ENCODE data around the gene PRSS33. TPM values are rescaled to one million over a fixed set of nuclear protein-coding genes. Genes with fewer than 3 reads are reported as not detected.

Gene PRSS33
- polyA plus RNA-seq, 1 of the 3 experiments (the other 2 are of a cell fraction), result not detected

DNA sequence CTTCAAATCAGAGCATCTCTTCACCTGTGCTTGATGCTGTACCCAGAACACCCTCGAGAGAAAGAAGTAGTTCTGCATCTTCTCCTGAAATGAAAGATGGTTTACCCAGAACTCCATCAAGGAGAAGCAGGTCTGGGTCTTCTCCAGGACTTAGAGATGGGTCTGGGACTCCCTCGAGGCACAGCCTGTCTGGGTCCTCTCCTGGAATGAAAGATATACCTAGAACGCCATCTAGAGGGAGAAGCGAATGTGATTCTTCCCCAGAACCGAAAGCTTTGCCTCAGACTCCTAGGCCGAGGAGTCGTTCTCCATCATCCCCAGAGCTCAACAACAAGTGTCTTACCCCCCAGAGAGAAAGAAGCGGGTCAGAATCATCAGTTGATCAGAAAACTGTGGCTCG, 22.6 kb downstream of the PRSS33 start:
- Histone ChIP-seq H3K27me3 (ENCODE audit: insufficient read depth) (no peaks in the 10 kb centered on the region), H3K9me2 (no peaks in the 10 kb centered on the region), H3F3A (replicated peaks; ENCODE audit: insufficient read depth) (peaks cover 16% of the 10 kb centered on the region), H3K79me2 (ENCODE audit: insufficient read depth) (peaks cover 93% of the 10 kb centered on the region), H3K9me3 (no peaks in the 10 kb centered on the region), H4K20me1 (ENCODE audit: insufficient read depth) (peaks cover 81% of the 10 kb centered on the region), H3K4me3 (ENCODE audit: low read depth in 2 of 2, low read length in 1 of 2) (no peak overlapping the region), H3K4me2 (no peak overlapping the region), H3K9ac (no peak overlapping the region), H3K27ac (ENCODE audit: low read depth in 2 of 2, low read length in 1 of 2) (no peak overlapping the region), H3K4me1 (ENCODE audit: control insufficient read depth in 1 of 2, insufficient read depth in 2 of 2, low read depth in 1 of 2, low read length in 1 of 2) (no peaks in the 10 kb centered on the region), H2AFZ (ENCODE audit: low read depth) (no peak overlapping the region), H3K36me3 (replicated peaks in 1 of 2; ENCODE audit: control insufficient read depth in 1 of 2, insufficient read depth in 2 of 2, low read length in 1 of 2) (peaks cover 83 to 99% of the 10 kb centered on the region in 2 experiments)
- no peak for DNase-seq
- TF ChIP-seq NFIC (IDR thresholded peaks at IDR 0.05; ENCODE audit: borderline replicate concordance) (no peak), MEF2A (IDR thresholded peaks at IDR 0.05; ENCODE audit: borderline replicate concordance, low read depth) (no peak)
- TF ChIP-seq, protein P1, sequence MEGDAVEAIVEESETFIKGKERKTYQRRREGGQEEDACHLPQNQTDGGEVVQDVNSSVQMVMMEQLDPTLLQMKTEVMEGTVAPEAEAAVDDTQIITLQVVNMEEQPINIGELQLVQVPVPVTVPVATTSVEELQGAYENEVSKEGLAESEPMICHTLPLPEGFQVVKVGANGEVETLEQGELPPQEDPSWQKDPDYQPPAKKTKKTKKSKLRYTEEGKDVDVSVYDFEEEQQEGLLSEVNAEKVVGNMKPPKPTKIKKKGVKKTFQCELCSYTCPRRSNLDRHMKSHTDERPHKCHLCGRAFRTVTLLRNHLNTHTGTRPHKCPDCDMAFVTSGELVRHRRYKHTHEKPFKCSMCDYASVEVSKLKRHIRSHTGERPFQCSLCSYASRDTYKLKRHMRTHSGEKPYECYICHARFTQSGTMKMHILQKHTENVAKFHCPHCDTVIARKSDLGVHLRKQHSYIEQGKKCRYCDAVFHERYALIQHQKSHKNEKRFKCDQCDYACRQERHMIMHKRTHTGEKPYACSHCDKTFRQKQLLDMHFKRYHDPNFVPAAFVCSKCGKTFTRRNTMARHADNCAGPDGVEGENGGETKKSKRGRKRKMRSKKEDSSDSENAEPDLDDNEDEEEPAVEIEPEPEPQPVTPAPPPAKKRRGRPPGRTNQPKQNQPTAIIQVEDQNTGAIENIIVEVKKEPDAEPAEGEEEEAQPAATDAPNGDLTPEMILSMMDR (IDR thresholded peaks at IDR 0.05), result peak; percentile 14; the same call in 1 of the 2 replicates
- POLR2A ChIA-PET, result no interaction called here
- 80% methylated on average over 1 of the region's 9 CpGs for WGBS (ENCODE audit: low lambda C conversion rate)
- CTCF ChIA-PET, result interaction anchor here (1.5 kb wide), 1 partner anchor 104 kb away, joined by 5 read pairs; no protein-coding TSS in a partner anchor

- DNase-seq, result no peak
- WGBS (ENCODE audit: low lambda C conversion rate), result 96% methylated on average over 5 of the region's 6 CpGs
- Histone ChIP-seq H2AFZ (ENCODE audit: low read depth) (no peak overlapping the region), H3K4me2 (no peak overlapping the region), H3K79me2 (ENCODE audit: insufficient read depth) (peaks cover 98% of the 10 kb centered on the region), H3K27me3 (ENCODE audit: insufficient read depth) (no peaks in the 10 kb centered on the region), H3K9me3 (no peaks in the 10 kb centered on the region), H3K27ac (ENCODE audit: low read depth in 2 of 2, low read length in 1 of 2) (no peak overlapping the region), H3F3A (replicated peaks; ENCODE audit: insufficient read depth) (peaks cover 16% of the 10 kb centered on the region), H3K4me1 (ENCODE audit: control insufficient read depth in 1 of 2, insufficient read depth in 2 of 2, low read depth in 1 of 2, low read length in 1 of 2) (no peaks in the 10 kb centered on the region), H4K20me1 (ENCODE audit: insufficient read depth) (peaks cover 84% of the 10 kb centered on the region), H3K36me3 (replicated peaks in 1 of 2; ENCODE audit: control insufficient read depth in 1 of 2, insufficient read depth in 2 of 2, low read length in 1 of 2) (peaks cover 84 to 99% of the 10 kb centered on the region in 2 experiments), H3K4me3 (ENCODE audit: low read depth in 2 of 2, low read length in 1 of 2) (no peak overlapping the region), H3K9ac (no peak overlapping the region), H3K9me2 (no peaks in the 10 kb centered on the region)
- CTCF ChIA-PET, result interaction anchor here (1.6 kb wide), 1 partner anchor 12 kb away, joined by 4 read pairs; no protein-coding TSS in a partner anchor
- POLR2A ChIA-PET, result no interaction called here
- TF ChIP-seq MXI1 (IDR thresholded peaks at IDR 0.05; ENCODE audit: low read depth, low read length) (no peak), RFX5 (IDR thresholded peaks at IDR 0.05; ENCODE audit: low read length) (no peak)
Measured at GRCh38 chr16:2763173-2763572, 24.2 kb downstream of the PRSS33 start.

- H3K9ac ChIP-seq, result no peak overlapping the region
- over 99% methylated on average over 13 of the region's 13 CpGs for WGBS (ENCODE audit: low lambda C conversion rate)
- H3F3A ChIP-seq (replicated peaks; ENCODE audit: insufficient read depth), result peaks cover 16% of the 10 kb centered on the region
- no peaks in the 10 kb centered on the region for H3K9me2 ChIP-seq
- CTCF ChIA-PET, result interaction anchor here (0.7 to 1.6 kb wide), 2 partner anchors 11 to 12 kb away, joined by 3 to 4 read pairs; no protein-coding TSS in a partner anchor
- H3K4me2 ChIP-seq, result no peak overlapping the region
- no peak overlapping the region for H3K27ac ChIP-seq (ENCODE audit: low read depth in 2 of 2, low read length in 1 of 2)
- H3K4me1 ChIP-seq (ENCODE audit: control insufficient read depth in 1 of 2, insufficient read depth in 2 of 2, low read depth in 1 of 2, low read length in 1 of 2), result no peaks in the 10 kb centered on the region
- H3K27me3 ChIP-seq (ENCODE audit: insufficient read depth), result no peaks in the 10 kb centered on the region
- DNase-seq, result no peak
- POLR2A ChIA-PET, result no interaction called here
- no peaks in the 10 kb centered on the region for H3K9me3 ChIP-seq
- H2AFZ ChIP-seq (ENCODE audit: low read depth), result no peak overlapping the region
- peaks cover 84 to 99% of the 10 kb centered on the region in 2 experiments for H3K36me3 ChIP-seq (replicated peaks in 1 of 2; ENCODE audit: control insufficient read depth in 1 of 2, insufficient read depth in 2 of 2, low read length in 1 of 2)
- H4K20me1 ChIP-seq (ENCODE audit: insufficient read depth), result peaks cover 84% of the 10 kb centered on the region
- peaks cover 98% of the 10 kb centered on the region for H3K79me2 ChIP-seq (ENCODE audit: insufficient read depth)
- H3K4me3 ChIP-seq (ENCODE audit: low read depth in 2 of 2, low read length in 1 of 2), result no peak overlapping the region
- TF ChIP-seq, protein P2, sequence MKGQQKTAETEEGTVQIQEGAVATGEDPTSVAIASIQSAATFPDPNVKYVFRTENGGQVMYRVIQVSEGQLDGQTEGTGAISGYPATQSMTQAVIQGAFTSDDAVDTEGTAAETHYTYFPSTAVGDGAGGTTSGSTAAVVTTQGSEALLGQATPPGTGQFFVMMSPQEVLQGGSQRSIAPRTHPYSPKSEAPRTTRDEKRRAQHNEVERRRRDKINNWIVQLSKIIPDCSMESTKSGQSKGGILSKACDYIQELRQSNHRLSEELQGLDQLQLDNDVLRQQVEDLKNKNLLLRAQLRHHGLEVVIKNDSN (IDR thresholded peaks at IDR 0.05; ENCODE audit: borderline replicate concordance, low read depth), result no peak
- no peak for TF ChIP-seq JUND (IDR thresholded peaks at IDR 0.05)
- TF ChIP-seq RFX5 (IDR thresholded peaks at IDR 0.05; ENCODE audit: low read length), result no peak
- TF ChIP-seq, protein P1 (IDR thresholded peaks at IDR 0.05), result no peak
- no peak for TF ChIP-seq REST (IDR thresholded peaks at IDR 0.05; ENCODE audit: low read depth, low read length)
- TF ChIP-seq, protein P3, sequence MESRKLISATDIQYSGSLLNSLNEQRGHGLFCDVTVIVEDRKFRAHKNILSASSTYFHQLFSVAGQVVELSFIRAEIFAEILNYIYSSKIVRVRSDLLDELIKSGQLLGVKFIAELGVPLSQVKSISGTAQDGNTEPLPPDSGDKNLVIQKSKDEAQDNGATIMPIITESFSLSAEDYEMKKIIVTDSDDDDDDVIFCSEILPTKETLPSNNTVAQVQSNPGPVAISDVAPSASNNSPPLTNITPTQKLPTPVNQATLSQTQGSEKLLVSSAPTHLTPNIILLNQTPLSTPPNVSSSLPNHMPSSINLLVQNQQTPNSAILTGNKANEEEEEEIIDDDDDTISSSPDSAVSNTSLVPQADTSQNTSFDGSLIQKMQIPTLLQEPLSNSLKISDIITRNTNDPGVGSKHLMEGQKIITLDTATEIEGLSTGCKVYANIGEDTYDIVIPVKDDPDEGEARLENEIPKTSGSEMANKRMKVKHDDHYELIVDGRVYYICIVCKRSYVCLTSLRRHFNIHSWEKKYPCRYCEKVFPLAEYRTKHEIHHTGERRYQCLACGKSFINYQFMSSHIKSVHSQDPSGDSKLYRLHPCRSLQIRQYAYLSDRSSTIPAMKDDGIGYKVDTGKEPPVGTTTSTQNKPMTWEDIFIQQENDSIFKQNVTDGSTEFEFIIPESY (IDR thresholded peaks at IDR 0.05; ENCODE audit: borderline replicate concordance, low read depth), result no peak
- no peak for TF ChIP-seq GATA2 (CRISPR knock-in tag; IDR thresholded peaks at IDR 0.05)
Measured at GRCh38 chr16:2762711-2763110, 24.6 kb downstream of the PRSS33 start.

Measured in SK-N-SH (cell line).